K562 (cell line): ENCODE data around the gene RNF128. TPM values are rescaled to one million over a fixed set of nuclear protein-coding genes. Genes with fewer than 3 reads are reported as not detected.

Experiments used
- ATAC-seq: fragments of 200-7000 bp; cut with Tn5 transposase; 3 replicates; pipeline ENCODE4 v1.9.1; 2020; ENCODE audit warnings: moderate library complexity
- BruUV-seq: library from RNA; stranded (reverse); fragments of 400-500 nt; replicated peaks from 2 replicates; lab custom pipeline; 2021; lab: Mats Ljungman, UMichigan
- CTCF ChIA-PET: fragments of 300-600 bp; formaldehyde crosslinking; extraction: SDS; loops from one replicate; lab custom pipeline; 2021; ENCODE audit warnings: low intra/inter-chr PET ratio; lab: Yijun Ruan, JAX
- POLR2A ChIA-PET: fragments of 300-600, 350-650 bp; sonication (Branson Sonifier 250); formaldehyde crosslinking; extraction: SDS; loops from one replicate; lab custom pipeline; 2021; ENCODE audit warnings: antibody characterized with exemption, inconsistent platforms; lab: Yijun Ruan, JAX
- DNase-seq, 4 experiments: peaks; one replicate each; pipeline versions ENCODE4 v3.0.0 to v3.0.0-alpha.2; 2011 to 2018; ENCODE audit warnings: low spot score in 3 of 4, mixed read lengths in 3 of 4; ENCODE audit errors: extremely low read depth in 1 of 4
- FAIRE-seq: peaks from 2 replicates; lab custom pipeline; 2011; peaks lifted over from hg19 to GRCh38; lab: Jason Lieb, UNC
- H2AFZ ChIP-seq: 2 replicates; pipeline ENCODE4 v1.6.0; 2011; ENCODE audit warnings: low read depth, low read length, control low read depth, inconsistent platforms
- H3K27ac ChIP-seq: fragments of 200-600 bp; 3 replicates; pipeline ENCODE4 v1.8.0; 2011; ENCODE audit warnings: low read depth, mild to moderate bottlenecking, control low read depth, inconsistent platforms, low read length, moderate library complexity, mixed read lengths; ENCODE audit errors: extremely low read depth
- H3K27me3 ChIP-seq, 2 experiments: fragments of 300-600 bp in 1 of 2; 2 replicates in 1 of 2; 3 replicates in 1 of 2; pipeline versions ENCODE4 v1.6.0 to v1.8.0; 2011; ENCODE audit warnings: inconsistent platforms in 2 of 2, low read length in 2 of 2, mild to moderate bottlenecking in 1 of 2, mixed read lengths in 1 of 2, moderate library complexity in 1 of 2; ENCODE audit not compliant: control insufficient read depth in 2 of 2, insufficient read depth in 2 of 2
- H3K36me3 ChIP-seq: fragments of 300-600 bp; 3 replicates; pipeline ENCODE4 v1.8.0; 2011; ENCODE audit warnings: mild to moderate bottlenecking, low read length, inconsistent platforms; ENCODE audit not compliant: control insufficient read depth, insufficient read depth
- H3K4me1 ChIP-seq, 2 experiments: fragments of 200-600 bp in 1 of 2; replicated peaks in 1 of 2; 2 replicates in 1 of 2; 3 replicates in 1 of 2; pipeline versions ENCODE4 v1.5.1 to v1.8.0; 2011; ENCODE audit warnings: inconsistent platforms in 2 of 2, low read length in 2 of 2, mild to moderate bottlenecking in 1 of 2, mixed read lengths in 1 of 2, moderate library complexity in 1 of 2; ENCODE audit not compliant: control insufficient read depth in 2 of 2, insufficient read depth in 2 of 2
- H3K4me2 ChIP-seq: 2 replicates; pipeline ENCODE4 v1.6.1; 2011; ENCODE audit warnings: low read length, control low read depth, inconsistent platforms, mixed read lengths; ENCODE audit not compliant: insufficient read depth
- H3K4me3 ChIP-seq: fragments of 200-600 bp; sonication (generic), shearing (Covaris generic); 2 replicates; pipeline ENCODE4 v1.5.1; 2016; ENCODE audit warnings: control low read depth, inconsistent platforms
- H3K79me2 ChIP-seq: fragments of 200-600 bp; 3 replicates; pipeline ENCODE4 v1.8.0; 2011; ENCODE audit warnings: low read length, inconsistent platforms; ENCODE audit not compliant: control insufficient read depth, insufficient read depth
- H3K9ac ChIP-seq, 2 experiments: 2 replicates each; pipeline versions ENCODE4 v1.6.0 to v1.6.1; 2011; ENCODE audit warnings: low read depth in 2 of 2, low read length in 2 of 2, control low read depth in 1 of 2, inconsistent platforms in 1 of 2, mild to moderate bottlenecking in 1 of 2, mixed read lengths in 1 of 2; ENCODE audit not compliant: insufficient read depth in 1 of 2
- H3K9me1 ChIP-seq: one replicate; pipeline ENCODE4 v1.6.0; 2011; ENCODE audit warnings: inconsistent platforms, mild to moderate bottlenecking, low read length, moderate library complexity; ENCODE audit not compliant: control insufficient read depth, insufficient read depth
- H3K9me3 ChIP-seq: replicated peaks from 2 replicates; pipeline ENCODE4 v1.5.1; 2011; ENCODE audit warnings: low read depth, low read length, inconsistent platforms; ENCODE audit not compliant: control insufficient read depth, insufficient read depth
- H4K20me1 ChIP-seq: replicated peaks from 2 replicates; pipeline ENCODE4 v1.6.1; 2011; ENCODE audit warnings: low read length, inconsistent platforms, mixed read lengths; ENCODE audit not compliant: control insufficient read depth, insufficient read depth
- BRCA1 ChIP-seq, 2 experiments: fragments of 450-650 bp in 1 of 2; sonication (generic) in 1 of 2; formaldehyde crosslinking in 1 of 2; IDR thresholded peaks; 2 replicates each; pipeline versions ENCODE4 v1.5.0 to v1.6.1; 2017 to 2020; ENCODE audit warnings: mild to moderate bottlenecking in 1 of 2, missing genetic modification reagents in 1 of 2
- CBX2 ChIP-seq: fragments of 200-600 bp; sonication (generic); IDR thresholded peaks from one replicate; pipeline ENCODE4 v1.6.1; 2012; ENCODE audit warnings: mild to moderate bottlenecking, low read length, inconsistent platforms; ENCODE audit not compliant: insufficient read depth, poor library complexity, severe bottlenecking
- HCFC1 ChIP-seq: IDR thresholded peaks from 2 replicates; pipeline ENCODE4 v1.6.1; 2012; ENCODE audit warnings: low read depth, low read length, improper control_type of control experiment
- HDAC2 ChIP-seq: fragments of 450-650 bp; IDR thresholded peaks from 2 replicates; pipeline ENCODE4 v1.6.1; 2016; ENCODE audit warnings: mild to moderate bottlenecking
- HIVEP1 ChIP-seq: fragments of 250-450 bp; sonication (Bioruptor Pico); IDR thresholded peaks from 2 replicates; pipeline ENCODE4 v1.4.0; 2020; ENCODE audit warnings: mild to moderate bottlenecking
- MCM3 ChIP-seq: fragments of 450-650 bp; IDR thresholded peaks from 2 replicates; pipeline ENCODE4 v1.6.1; 2016
- NCOA1 ChIP-seq: fragments of 450-650 bp; IDR thresholded peaks from 2 replicates; pipeline ENCODE4 v1.6.1; 2016; ENCODE audit warnings: low read depth
- NCOR1 ChIP-seq: fragments of 450-650 bp; IDR thresholded peaks from 2 replicates; pipeline ENCODE4 v1.6.1; 2016; ENCODE audit warnings: mild to moderate bottlenecking, moderate library complexity
- PHF20 ChIP-seq: fragments of 450-650 bp; IDR thresholded peaks from 2 replicates; pipeline ENCODE4 v1.6.1; 2018; ENCODE audit not compliant: partially characterized antibody
- SP1 ChIP-seq: sonication (generic); formaldehyde crosslinking; IDR thresholded peaks from 2 replicates; pipeline ENCODE4 v1.8.1; 2022; ENCODE audit warnings: mild to moderate bottlenecking, missing genetic modification reagents
- STAT5B ChIP-seq: fragments of 250-450 bp; sonication (Bioruptor Pico); IDR thresholded peaks from 2 replicates; pipeline ENCODE4 v1.8.0; 2021; ENCODE audit warnings: mild to moderate bottlenecking, inconsistent platforms
- WGBS: fragments of 100-300 bp; shearing (Covaris generic); methylation state at CpG from one replicate; pipeline ENCODE4 v1.1.6; 2016; ENCODE audit warnings: low coverage, mixed read lengths; ENCODE audit not compliant: insufficient coverage; ENCODE audit errors: missing lambda C conversion rate; 5-methylcytosine and 5-hydroxymethylcytosine counted together
- in situ Hi-C: fragments of 300-500 bp; cut with MboI; formaldehyde crosslinking; loops from 4 replicates; pipeline ENCODE4 v1.15.0; 2018; ENCODE audit warnings: inconsistent platforms, mixed read lengths
- intact Hi-C: fragments of 100-400 bp; cut with micrococcal nuclease; formaldehyde crosslinking; loops from 2 replicates; pipeline ENCODE4 v1.14.2; 2022
- polyA plus RNA-seq, 8 experiments: library from polyadenylated mRNA; depleted of rRNA in 4 of 8; stranded (reverse) in 5 of 8; unstranded in 3 of 8; fragments of >200 nt; fragmentation: Nextera tagmentation in 2 of 8; fragmentation: Illumina TruSeq in 1 of 8; extraction: Ambion mirVana in 2 of 8; extraction: Trizol in 1 of 8; gene quantifications; 2 replicates each; pipeline versions ENCODE4 v1.2.1 to v1.2.3, GENCODE V29; 2011 to 2014; ENCODE audit warnings: inconsistent platforms in 1 of 8, missing spikeins in 1 of 8
- total RNA-seq, 7 experiments: library from RNA; depleted of rRNA in 6 of 7; stranded (reverse); fragments of >200 nt in 6 of 7; fragmentation: Illumina TruSeq in 2 of 7; extraction: Trizol in 2 of 7; gene quantifications; 2 replicates each; pipeline versions ENCODE4 v1.2.1 to v1.2.3, GENCODE V29; 2011 to 2021; ENCODE audit warnings: low replicate concordance in 1 of 7
- TF ChIP-seq, protein P1 (sequence below): fragments of 450-650 bp; formaldehyde crosslinking; IDR thresholded peaks from 2 replicates; pipeline ENCODE4 v1.4.0; 2020; ENCODE audit warnings: mild to moderate bottlenecking

RNF128 gene
- total and polyA plus RNA-seq, 9 of the 15 experiments (the other 6 are each of a cell fraction or from before 2014, with no cell fraction given): 0.07 TPM; not detected in 8

DNA sequence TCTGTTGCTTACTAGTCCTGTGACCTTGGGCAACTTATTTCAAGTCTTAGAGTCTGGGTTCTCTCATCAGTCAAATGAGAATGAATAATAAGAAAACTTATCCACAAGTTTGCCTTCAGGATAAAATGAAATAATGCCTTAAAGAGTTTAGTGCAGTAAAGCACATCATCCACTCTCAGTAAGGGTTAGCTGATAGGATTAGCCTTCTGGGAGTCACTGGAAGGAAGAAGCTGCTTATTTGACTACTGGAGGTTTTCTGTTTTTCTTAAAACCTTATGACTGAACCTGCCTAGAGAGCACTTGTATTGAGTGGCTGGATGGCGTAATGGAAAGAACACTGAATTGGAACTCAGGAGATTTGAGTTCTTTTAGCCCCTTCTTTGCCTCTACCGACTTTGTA is 1.8 kb downstream of the RNF128 start:
- FAIRE-seq (no peak), DNase-seq (no peak), ATAC-seq (no peak)
- Histone ChIP-seq H3K79me2 (no peaks in the 10 kb centered on the region), H3K4me3 (no peak overlapping the region), H3K27ac (no peak overlapping the region), H3K4me1 (no peaks in the 10 kb centered on the region), H3K9ac (no peak overlapping the region), H4K20me1 (no peaks in the 10 kb centered on the region), H3K36me3 (no peaks in the 10 kb centered on the region), H3K9me1 (no peaks in the 10 kb centered on the region), H3K27me3 (peaks cover 0 to 7% of the 10 kb centered on the region in 2 experiments; a peak in 2 of 5 replicates), H3K9me3 (no peaks in the 10 kb centered on the region), H3K4me2 (no peak overlapping the region), H2AFZ (no peak overlapping the region)
- TF ChIP-seq HDAC2 (no peak), MCM3 (no peak), HCFC1 (no peak), PHF20 (no peak), SP1 (CRISPR knock-in tag) (no peak), HIVEP1 (CRISPR knock-in tag) (no peak), BRCA1 (IDR thresholded peaks at IDR 0.05) (no peak), BRCA1 (CRISPR knock-in tag; IDR thresholded peaks at IDR 0.05) (no peak), NCOR1 (no peak), STAT5B (CRISPR knock-in tag) (no peak), CBX2 (no peak), NCOA1 (no peak)
- TF ChIP-seq, protein P1, sequence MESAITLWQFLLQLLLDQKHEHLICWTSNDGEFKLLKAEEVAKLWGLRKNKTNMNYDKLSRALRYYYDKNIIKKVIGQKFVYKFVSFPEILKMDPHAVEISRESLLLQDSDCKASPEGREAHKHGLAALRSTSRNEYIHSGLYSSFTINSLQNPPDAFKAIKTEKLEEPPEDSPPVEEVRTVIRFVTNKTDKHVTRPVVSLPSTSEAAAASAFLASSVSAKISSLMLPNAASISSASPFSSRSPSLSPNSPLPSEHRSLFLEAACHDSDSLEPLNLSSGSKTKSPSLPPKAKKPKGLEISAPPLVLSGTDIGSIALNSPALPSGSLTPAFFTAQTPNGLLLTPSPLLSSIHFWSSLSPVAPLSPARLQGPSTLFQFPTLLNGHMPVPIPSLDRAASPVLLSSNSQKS (CRISPR knock-in tag): no peak
- intact Hi-C loops: no loop called here
- ChIA-PET CTCF (no interaction called here), POLR2A (no interaction called here)
- in situ Hi-C loops: no loop called here
- no TSS peak for BruUV-seq
- 14% methylated on average over 2 of the region's 2 CpGs for WGBS
